Esophagus squamous epithelium (tissue), 4 donors: Measurements from ENCODE around the gene DCC.
A peak's percentile ranks its signal among the peaks of the same experiment; 100 is the strongest.

Experiments
- POLR2A ChIP-seq, 4 donors: fragments of 450-650 bp; IDR thresholded peaks; one replicate each; pipeline ENCODE4 v1.6.1; 2017; ENCODE audit warnings: antibody characterized with exemption in 4 of 4, mild to moderate bottlenecking in 4 of 4, moderate library complexity in 3 of 4
- TF ChIP-seq, protein P1 (sequence below), 6 experiments: fragments of 450-650 bp in 4 of 6; fragments of 200-600 bp in 2 of 6; sonication (generic) in 2 of 6; IDR thresholded peaks; one replicate each; pipeline ENCODE4 v1.5.1; 2016 to 2019; ENCODE audit warnings: antibody characterized with exemption in 6 of 6, mild to moderate bottlenecking in 4 of 6, moderate library complexity in 4 of 6

DNA sequence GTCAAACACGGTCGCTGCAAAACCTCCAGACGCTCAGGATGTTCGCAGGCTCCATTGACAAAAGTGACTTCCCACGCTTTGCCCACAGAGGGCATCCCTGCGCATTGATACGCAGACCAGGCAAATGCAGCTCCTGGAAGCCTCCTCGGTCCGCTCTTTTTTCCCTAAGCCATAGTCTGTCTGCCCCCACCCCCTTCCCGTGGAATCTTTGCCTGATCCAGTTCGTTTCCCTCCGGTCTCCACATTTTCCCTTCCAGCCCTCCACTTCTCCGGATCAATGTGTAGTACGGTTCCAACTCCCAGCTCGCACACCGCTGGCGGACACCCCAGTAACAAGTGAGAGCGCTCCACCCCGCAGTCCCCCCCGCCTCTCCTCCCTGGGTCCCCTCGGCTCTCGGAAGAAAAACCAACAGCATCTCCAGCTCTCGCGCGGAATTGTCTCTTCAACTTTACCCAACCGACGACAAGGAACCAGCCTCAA lies at the start of gene DCC:
- TF ChIP-seq, protein P1, sequence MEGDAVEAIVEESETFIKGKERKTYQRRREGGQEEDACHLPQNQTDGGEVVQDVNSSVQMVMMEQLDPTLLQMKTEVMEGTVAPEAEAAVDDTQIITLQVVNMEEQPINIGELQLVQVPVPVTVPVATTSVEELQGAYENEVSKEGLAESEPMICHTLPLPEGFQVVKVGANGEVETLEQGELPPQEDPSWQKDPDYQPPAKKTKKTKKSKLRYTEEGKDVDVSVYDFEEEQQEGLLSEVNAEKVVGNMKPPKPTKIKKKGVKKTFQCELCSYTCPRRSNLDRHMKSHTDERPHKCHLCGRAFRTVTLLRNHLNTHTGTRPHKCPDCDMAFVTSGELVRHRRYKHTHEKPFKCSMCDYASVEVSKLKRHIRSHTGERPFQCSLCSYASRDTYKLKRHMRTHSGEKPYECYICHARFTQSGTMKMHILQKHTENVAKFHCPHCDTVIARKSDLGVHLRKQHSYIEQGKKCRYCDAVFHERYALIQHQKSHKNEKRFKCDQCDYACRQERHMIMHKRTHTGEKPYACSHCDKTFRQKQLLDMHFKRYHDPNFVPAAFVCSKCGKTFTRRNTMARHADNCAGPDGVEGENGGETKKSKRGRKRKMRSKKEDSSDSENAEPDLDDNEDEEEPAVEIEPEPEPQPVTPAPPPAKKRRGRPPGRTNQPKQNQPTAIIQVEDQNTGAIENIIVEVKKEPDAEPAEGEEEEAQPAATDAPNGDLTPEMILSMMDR (IDR thresholded peaks at IDR 0.05): peak in 1 of 6 experiments; percentile 20
- no peak for TF ChIP-seq POLR2A (IDR thresholded peaks at IDR 0.05)
